ENCODE results near the gene KCNAB1.
A peak's percentile ranks its signal among the peaks of the same experiment; 100 is the strongest.
"Not testable (repeated sequence)": the region's sequence is repeated elsewhere in the genome, so short reads cannot be mapped to it uniquely, and the experiment has no call there.

Gene KCNAB1

GRCh38 chr3:156551746-156552145 is 431.4 kb downstream of the KCNAB1 start:
- DNase-seq, result no peak

GRCh38 chr3:156552973-156553372 is 432.6 kb downstream of the KCNAB1 start:
- DNase-seq, result no peak

GRCh38 chr3:156553705-156554356 is 433.5 kb downstream of the KCNAB1 start:
- no peak for DNase-seq

GRCh38 chr3:156554515-156554841 is 434.1 kb downstream of the KCNAB1 start:
- DNase-seq, result no peak

GRCh38 chr3:156554842-156555687 is 434.7 kb downstream of the KCNAB1 start, which contains the start of gene SSR3:
SSR3 (minus strand) TSS chr3:156555117; CDS start chr3:156555089, 28 bp downstream.
- DNase-seq, result peak; percentile 95 to 97

GRCh38 chr3:156558389-156558788 is 438.0 kb downstream of the KCNAB1 start:
- no peak for DNase-seq

- no peak for DNase-seq
Measured at GRCh38 chr3:156559321-156559720, 438.9 kb downstream of the KCNAB1 start.

- no peak for DNase-seq
Measured at GRCh38 chr3:156561533-156561932, 441.2 kb downstream of the KCNAB1 start.

- DNase-seq, result not testable (repeated sequence)
Measured at GRCh38 chr3:156562486-156562885, 442.1 kb downstream of the KCNAB1 start.

GRCh38 chr3:156563900-156564682 is 443.7 kb downstream of the KCNAB1 start:
- no peak for DNase-seq

- DNase-seq, result not testable (repeated sequence)
Measured at GRCh38 chr3:156569016-156569415, 448.6 kb downstream of the KCNAB1 start.

GRCh38 chr3:156569881-156570280 is 449.5 kb downstream of the KCNAB1 start:
- DNase-seq, result not testable (repeated sequence)

GRCh38 chr3:156575641-156576040 is 455.3 kb downstream of the KCNAB1 start:
- no peak for DNase-seq

GRCh38 chr3:156576051-156576450 is 455.7 kb downstream of the KCNAB1 start:
- DNase-seq, result no peak

GRCh38 chr3:156576651-156577348 is 456.4 kb downstream of the KCNAB1 start:
- DNase-seq, result no peak

GRCh38 chr3:156577736-156578135 is 457.4 kb downstream of the KCNAB1 start:
- DNase-seq, result no peak

GRCh38 chr3:156579427-156579851 is 459.1 kb downstream of the KCNAB1 start:
- DNase-seq, result no peak

GRCh38 chr3:156581033-156581432 is 460.7 kb downstream of the KCNAB1 start:
- no peak for DNase-seq

GRCh38 chr3:156581954-156582353 is 461.6 kb downstream of the KCNAB1 start:
- DNase-seq, result no peak

- DNase-seq, result no peak
Measured at GRCh38 chr3:156582532-156583183, 462.3 kb downstream of the KCNAB1 start.

GRCh38 chr3:156583469-156583868 is 463.1 kb downstream of the KCNAB1 start:
- DNase-seq, result no peak
